Activated naive CD8-positive, alpha-beta T cell (primary cell): ENCODE data around the gene GPBP1L1.

Experiments used
- H3K27ac Mint-ChIP-seq: one replicate; pipeline ENCODE4 v1.8.0; 2021; ENCODE audit warnings: mixed read lengths
- H3K27me3 Mint-ChIP-seq: one replicate; pipeline ENCODE4 v1.8.0; 2021; ENCODE audit warnings: mixed read lengths
- H3K36me3 Mint-ChIP-seq: one replicate; pipeline ENCODE4 v1.8.0; 2021; ENCODE audit warnings: mixed read lengths
- H3K4me1 Mint-ChIP-seq: one replicate; pipeline ENCODE4 v1.8.0; 2021; ENCODE audit warnings: low read depth, mixed read lengths
- H3K4me3 Mint-ChIP-seq: one replicate; pipeline ENCODE4 v1.8.0; 2021; ENCODE audit warnings: mild to moderate bottlenecking, mixed read lengths
- H3K9me3 Mint-ChIP-seq: one replicate; pipeline ENCODE4 v1.8.0; 2021; ENCODE audit warnings: low read depth, mixed read lengths

GPBP1L1 gene

DNA sequence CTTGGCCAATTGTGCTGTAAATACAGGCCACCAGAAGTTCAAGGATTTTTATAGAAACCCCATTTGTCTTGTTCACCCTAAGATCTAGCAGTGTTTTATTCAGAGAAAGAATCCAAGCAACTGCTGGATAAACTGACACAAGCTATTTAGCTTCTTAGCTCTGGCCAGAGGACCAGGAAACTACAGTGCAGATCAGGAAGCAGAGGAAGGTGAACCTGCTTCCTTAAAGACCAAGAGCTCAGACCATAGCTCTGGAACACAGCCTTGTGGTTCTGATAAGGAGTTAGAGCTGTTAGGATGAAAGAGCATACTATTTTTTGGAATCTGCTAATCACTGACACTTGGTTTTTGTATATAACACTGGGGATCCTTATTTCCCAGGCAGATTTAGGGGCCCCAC is 57.3 kb downstream of the GPBP1L1 start:
- Mint-ChIP-seq H3K9me3 (no peaks in the 10 kb centered on the region), H3K4me3 (no peak overlapping the region), H3K27ac (peak overlapping the region; percentile 41), H3K27me3 (no peaks in the 10 kb centered on the region), H3K36me3 (peaks cover 4% of the 10 kb centered on the region), H3K4me1 (no peaks in the 10 kb centered on the region)

DNA sequence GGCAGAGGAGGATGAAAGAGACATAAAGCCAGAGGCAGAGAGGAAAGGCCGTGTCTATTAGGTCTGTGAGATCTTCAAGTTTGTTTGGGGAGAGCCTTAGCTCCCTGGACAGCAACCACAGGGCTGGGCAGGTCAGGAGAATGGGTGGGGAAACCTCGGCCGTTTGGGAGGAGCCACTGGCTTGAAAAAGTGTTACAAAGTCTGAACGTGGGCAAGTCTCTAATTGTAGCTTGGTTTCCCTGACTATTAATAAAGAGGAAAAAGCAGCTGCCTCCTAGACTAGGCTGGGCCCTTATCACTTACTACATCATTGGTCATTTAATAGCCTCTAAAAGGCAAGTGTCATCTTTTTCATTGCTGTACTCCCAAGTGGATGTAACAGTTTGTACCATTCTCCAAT is 62.4 kb downstream of the GPBP1L1 start, which contains the start of gene CCDC17:
Gene CCDC17 (minus strand): TSS at position 83 of the 400 bp plus-strand sequence. CDS start 145 bp downstream, outside the sequence.
- Mint-ChIP-seq H3K4me1 (peaks cover 5% of the 10 kb centered on the region), H3K4me3 (no peak within 1 kb of the TSS), H3K9me3 (no peaks in the 10 kb centered on the region), H3K27me3 (no peaks in the 10 kb centered on the region), H3K27ac (no peak within 1 kb of the TSS), H3K36me3 (peaks cover 4% of the 10 kb centered on the region)

DNA sequence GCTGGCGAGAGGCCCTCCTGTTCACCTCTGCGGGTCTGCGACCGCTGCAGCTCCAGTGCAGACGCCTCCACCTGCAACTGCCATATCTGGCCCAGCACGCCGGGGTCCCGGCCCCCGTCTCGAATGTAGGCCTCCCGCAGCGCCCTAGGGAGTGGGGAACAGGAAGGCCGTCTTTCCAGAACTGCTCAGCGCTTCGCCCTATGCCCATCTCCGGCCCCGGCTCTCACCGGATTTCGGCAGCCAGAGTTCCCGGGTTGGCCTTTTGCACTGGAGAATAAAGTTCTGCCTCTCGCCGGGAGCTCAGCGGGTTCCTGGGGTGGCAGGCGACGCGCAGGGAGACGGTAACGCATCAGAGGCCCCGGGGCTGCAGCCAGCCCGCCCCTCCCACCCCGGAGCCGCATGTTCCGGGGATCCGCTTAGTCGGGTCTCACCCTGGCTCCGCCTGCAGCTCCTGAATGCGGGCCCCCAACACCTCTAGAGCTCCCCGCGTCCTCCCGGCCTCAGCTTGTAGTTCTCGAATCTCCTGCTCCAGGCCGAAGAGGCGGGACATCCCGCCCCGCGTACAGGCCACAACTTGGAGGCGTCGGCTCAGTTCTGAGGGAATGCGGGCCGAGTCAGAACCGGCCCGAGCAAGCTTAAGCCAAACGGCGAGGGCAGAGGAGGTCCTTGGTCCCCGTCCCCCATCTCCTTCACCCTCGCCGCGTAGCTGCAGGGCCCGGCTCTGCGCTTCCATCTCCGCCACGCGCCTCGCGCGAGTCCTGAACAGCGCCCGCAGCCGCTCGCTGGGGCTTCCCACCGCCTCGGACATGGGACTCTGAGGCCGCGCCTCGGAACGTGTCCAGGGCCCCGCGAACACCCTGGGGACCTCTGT is 63.6 kb downstream of the GPBP1L1 start:
- H3K9me3 Mint-ChIP-seq: no peaks in the 10 kb centered on the region
- peaks cover 2% of the 10 kb centered on the region for H3K36me3 Mint-ChIP-seq
- H3K27me3 Mint-ChIP-seq: no peaks in the 10 kb centered on the region
- H3K4me3 Mint-ChIP-seq: no peak overlapping the region
- H3K27ac Mint-ChIP-seq: no peak overlapping the region
- peaks cover 5% of the 10 kb centered on the region for H3K4me1 Mint-ChIP-seq

DNA sequence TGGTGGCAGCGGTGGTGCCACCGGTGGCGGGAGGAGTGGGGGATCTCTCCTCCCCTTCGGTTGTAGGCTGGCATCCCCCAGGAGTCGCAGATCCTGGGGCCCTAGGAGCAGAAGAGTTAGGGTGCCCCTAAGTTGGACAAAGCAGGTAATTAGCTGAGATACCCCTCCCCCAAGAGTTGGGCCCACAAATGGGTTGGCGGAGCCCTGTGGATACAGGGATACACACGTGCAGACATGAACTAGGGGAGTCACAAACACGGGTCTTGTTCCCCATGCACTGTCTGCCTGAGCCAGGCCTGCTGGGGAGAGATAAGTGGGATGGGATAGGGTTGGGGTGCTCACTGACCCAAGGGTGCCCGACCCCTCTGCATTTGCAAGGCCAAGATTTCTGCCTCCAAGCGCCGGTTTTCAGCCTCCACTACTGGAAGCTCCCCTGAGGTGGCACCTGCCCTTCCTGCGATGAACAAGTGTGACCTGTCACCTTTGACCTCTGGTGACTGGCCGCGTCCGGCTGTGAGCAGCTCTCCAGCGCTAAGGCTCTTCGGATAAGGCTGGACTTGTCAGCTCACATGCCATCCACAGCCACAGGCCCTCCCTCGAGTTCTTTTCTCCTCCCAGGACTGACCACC is 64.3 kb downstream of the GPBP1L1 start:
- Mint-ChIP-seq H3K36me3 (peaks cover 2% of the 10 kb centered on the region), H3K9me3 (no peaks in the 10 kb centered on the region), H3K27me3 (no peaks in the 10 kb centered on the region), H3K27ac (no peak overlapping the region), H3K4me3 (no peak overlapping the region), H3K4me1 (peaks cover 5% of the 10 kb centered on the region)

DNA sequence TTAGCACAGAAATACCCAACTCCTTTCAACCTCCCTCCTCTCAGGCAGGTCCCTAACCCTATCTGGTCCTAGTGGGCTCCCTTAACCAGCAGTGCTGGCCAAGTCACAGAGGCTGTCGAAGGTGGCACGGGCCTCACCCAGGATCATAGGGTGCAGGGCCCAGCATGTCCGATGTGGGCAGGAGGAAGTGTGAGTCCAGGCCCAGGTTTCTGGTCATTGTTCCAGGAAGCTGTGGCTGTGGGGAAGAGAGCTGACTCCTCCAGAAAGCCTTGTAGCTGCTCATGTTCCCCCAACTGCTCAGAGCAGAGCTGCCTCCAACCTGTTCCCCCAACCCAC is 64.9 kb downstream of the GPBP1L1 start:
- H3K27ac Mint-ChIP-seq: no peak overlapping the region
- no peak overlapping the region for H3K4me3 Mint-ChIP-seq
- H3K36me3 Mint-ChIP-seq: peaks cover 2% of the 10 kb centered on the region
- no peaks in the 10 kb centered on the region for H3K27me3 Mint-ChIP-seq
- H3K4me1 Mint-ChIP-seq: peaks cover 5% of the 10 kb centered on the region
- H3K9me3 Mint-ChIP-seq: no peaks in the 10 kb centered on the region

DNA sequence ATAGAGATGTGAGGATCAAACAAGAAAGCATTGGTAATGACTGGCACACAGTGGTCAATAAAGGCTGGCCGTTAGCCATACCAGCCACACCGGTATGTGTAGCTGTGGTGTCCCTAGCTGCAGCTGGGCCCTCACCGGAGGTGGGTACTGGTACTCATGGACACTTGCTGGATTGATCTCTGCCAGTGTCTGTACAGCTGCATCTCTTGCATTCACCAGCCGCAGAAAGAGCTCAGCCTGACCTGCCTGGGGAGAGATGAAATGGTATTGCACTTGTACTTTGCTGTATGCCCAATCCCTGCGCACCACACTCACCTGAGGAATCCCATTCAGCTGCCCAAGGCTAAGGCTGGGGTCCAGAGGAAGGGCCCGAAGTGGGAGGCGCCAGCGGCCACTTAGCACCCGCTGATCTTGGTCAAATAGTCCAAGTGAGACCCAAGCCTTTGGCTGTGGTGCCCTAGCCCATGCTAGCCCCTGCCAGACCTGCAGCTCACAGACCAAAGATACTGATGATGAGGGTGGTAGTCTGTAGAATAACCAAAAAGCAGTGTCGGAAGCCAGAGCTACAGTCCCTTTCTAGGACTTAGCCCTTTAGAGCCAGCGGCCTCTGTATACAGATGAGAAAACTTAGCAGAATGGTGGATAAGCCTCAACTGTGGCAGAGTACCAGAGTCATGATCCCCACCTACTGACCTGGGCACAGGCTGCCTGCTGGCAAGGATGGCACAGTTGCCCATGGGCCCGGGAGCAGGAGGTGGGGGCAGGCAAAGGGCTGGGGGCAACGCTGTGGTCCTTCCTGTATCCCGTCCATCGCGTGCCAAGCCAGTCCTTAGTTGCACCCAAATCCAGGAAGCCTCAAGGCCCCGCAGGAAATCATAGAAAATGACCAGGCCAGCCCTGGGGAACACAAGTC is 65.5 kb downstream of the GPBP1L1 start:
- Mint-ChIP-seq H3K27ac (peak overlapping the region; percentile 42), H3K9me3 (no peaks in the 10 kb centered on the region), H3K36me3 (peaks cover 4% of the 10 kb centered on the region), H3K27me3 (no peaks in the 10 kb centered on the region), H3K4me3 (no peak overlapping the region), H3K4me1 (peaks cover 5% of the 10 kb centered on the region)

DNA sequence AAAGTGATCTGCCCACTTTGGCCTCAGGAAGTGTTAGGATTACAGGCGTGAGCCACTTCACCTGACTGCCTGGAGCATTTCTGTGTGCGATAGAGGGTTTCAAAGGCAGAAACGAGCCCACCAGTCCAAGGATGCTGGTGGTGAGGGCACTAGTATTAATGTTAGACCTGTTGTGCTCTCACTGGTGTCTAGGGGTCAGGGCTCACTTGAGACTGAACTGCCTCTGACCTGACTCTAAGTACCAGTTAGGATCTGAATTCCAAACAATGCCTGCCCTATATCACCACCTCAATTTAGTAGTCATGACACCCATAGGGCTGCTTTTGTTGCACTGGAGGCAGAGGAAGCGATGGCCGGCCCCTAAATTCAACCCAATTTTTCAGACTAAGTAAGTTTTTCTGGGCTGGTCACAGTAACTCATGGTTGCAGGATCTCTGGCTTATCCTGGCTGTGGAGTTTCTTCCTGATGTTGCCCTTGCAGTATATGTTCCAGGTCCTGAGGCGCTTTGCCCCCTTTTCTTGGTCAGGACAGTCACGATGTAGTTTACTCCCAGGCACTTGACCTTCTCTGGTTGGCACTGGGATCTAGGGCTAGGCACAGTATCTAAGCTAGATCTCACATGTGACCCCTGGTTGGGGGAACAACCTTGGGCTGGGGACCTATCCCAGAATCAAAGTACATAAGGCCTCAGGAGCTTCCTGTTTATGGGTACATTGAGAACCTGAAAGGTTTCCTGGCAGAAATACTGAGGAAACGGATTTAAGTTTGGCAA is 67.0 kb downstream of the GPBP1L1 start:
- no peaks in the 10 kb centered on the region for H3K9me3 Mint-ChIP-seq
- no peak overlapping the region for H3K4me3 Mint-ChIP-seq
- H3K27ac Mint-ChIP-seq: peak overlapping the region; percentile 34
- no peaks in the 10 kb centered on the region for H3K27me3 Mint-ChIP-seq
- H3K4me1 Mint-ChIP-seq: peaks cover 5% of the 10 kb centered on the region
- H3K36me3 Mint-ChIP-seq: peaks cover 7% of the 10 kb centered on the region

DNA sequence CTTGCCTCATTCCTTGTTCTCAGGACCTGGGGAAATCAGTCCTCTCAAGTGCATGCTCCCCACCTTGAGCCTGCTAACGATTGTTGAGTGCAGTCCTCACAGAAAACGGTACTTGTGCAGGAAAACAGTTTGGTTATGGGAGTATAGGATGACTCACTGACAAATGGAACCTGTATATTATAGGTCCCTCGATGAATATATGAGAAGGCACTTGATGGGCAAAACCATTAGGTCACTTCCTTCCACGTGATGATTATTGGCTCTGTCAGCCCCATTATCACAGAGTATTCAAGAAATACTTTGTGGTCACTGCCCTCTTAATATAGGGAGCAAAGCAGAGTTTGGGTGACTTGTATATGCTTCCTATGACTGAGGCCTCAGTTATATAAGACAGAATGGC is 68.7 kb downstream of the GPBP1L1 start:
- Mint-ChIP-seq H3K36me3 (peaks cover 7% of the 10 kb centered on the region), H3K27me3 (no peaks in the 10 kb centered on the region), H3K9me3 (no peaks in the 10 kb centered on the region), H3K27ac (no peak overlapping the region), H3K4me3 (no peak overlapping the region), H3K4me1 (peaks cover 5% of the 10 kb centered on the region)

DNA sequence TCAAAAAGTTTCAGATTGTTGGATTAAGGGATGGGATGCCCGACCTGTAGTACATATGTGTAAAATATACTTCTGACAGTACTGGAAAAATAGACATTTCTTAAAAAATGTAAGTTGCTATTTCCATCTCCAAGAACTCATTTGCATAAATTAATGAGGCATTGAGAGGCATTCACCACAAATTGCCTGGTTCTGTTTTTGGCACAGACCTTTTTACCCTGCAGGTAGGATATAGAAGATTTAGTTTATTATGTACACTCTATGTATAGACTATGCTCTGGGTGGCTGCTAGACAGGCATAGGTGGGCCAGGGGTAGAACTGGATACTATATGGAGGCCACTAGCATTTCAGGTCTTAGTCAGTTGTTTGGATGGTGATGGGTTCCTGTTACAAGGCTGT is 70.4 kb downstream of the GPBP1L1 start:
- peak overlapping the region; percentile 41 for H3K27ac Mint-ChIP-seq
- peaks cover 7% of the 10 kb centered on the region for H3K36me3 Mint-ChIP-seq

DNA sequence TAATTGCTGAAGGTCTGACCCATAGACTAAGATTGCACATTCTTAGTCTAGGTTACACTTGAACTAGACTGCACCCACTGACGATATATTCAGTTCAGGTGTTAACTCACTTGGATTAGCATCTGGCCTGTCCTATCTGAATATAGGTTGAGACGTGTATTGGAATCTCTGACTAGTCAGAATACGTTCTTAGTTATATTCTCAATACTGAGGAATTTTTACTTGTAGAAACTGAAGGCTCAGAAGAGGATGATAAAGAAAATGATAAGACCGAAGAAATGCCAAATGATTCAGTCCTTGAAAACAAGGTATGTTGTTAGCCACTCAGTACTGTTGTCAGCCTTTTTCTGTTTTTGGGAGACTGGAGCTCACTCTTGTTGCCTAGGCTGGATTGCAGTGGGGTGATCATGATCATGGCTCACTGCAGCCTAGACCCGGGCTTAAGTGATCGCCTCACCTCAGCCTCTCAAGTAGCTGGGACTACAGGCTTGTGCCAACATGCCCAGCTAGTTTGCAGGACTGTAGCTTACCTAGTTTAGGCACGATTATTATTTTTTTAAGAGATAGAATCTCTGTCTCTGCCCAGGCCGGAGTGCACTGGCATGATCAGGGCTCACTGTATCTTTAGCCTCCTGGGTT is 73.3 kb downstream of the GPBP1L1 start:
- H3K4me3 Mint-ChIP-seq: no peak overlapping the region
- peaks cover 16% of the 10 kb centered on the region for H3K36me3 Mint-ChIP-seq
- no peak overlapping the region for H3K27ac Mint-ChIP-seq
- H3K4me1 Mint-ChIP-seq: peaks cover 8% of the 10 kb centered on the region
- no peaks in the 10 kb centered on the region for H3K9me3 Mint-ChIP-seq
- H3K27me3 Mint-ChIP-seq: no peaks in the 10 kb centered on the region

More for the DNA sequence above, 70.4 kb downstream of the GPBP1L1 start:
- no peak overlapping the region for H3K4me3 Mint-ChIP-seq
- no peaks in the 10 kb centered on the region for H3K27me3 Mint-ChIP-seq
- no peaks in the 10 kb centered on the region for H3K9me3 Mint-ChIP-seq
- peaks cover 5% of the 10 kb centered on the region for H3K4me1 Mint-ChIP-seq

DNA sequence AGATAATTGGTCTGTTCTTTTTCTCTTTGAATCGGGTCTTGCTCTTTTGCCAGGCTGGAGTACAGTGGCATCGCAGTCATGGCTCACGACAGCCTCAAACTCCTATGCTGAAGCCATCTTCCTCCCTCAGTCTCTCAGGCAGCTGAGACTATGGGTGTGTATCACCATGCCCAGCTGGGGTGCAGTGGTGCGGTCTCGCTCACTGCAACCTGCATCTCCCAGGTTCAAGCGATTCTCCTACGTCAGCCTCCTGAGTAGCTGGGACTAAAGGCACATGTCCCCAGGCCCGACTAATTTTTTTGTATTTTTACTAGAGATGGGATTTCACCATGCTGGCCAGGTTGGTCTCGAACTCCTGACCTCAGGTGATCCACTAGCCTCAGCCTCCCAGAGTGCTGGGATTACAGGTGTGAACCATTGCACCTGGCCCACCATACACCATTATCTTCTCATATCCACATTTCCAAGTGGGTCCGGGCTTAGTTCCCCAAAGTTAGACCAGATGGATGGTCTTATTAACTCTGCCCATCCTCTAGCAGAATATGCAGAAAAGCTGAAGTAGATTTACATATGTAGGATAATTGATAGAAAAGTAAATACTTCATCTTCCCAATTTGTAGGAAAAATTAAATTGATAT is 75.6 kb downstream of the GPBP1L1 start:
- Mint-ChIP-seq H3K27ac (no peak overlapping the region), H3K36me3 (peaks cover 22% of the 10 kb centered on the region), H3K27me3 (no peaks in the 10 kb centered on the region)

DNA sequence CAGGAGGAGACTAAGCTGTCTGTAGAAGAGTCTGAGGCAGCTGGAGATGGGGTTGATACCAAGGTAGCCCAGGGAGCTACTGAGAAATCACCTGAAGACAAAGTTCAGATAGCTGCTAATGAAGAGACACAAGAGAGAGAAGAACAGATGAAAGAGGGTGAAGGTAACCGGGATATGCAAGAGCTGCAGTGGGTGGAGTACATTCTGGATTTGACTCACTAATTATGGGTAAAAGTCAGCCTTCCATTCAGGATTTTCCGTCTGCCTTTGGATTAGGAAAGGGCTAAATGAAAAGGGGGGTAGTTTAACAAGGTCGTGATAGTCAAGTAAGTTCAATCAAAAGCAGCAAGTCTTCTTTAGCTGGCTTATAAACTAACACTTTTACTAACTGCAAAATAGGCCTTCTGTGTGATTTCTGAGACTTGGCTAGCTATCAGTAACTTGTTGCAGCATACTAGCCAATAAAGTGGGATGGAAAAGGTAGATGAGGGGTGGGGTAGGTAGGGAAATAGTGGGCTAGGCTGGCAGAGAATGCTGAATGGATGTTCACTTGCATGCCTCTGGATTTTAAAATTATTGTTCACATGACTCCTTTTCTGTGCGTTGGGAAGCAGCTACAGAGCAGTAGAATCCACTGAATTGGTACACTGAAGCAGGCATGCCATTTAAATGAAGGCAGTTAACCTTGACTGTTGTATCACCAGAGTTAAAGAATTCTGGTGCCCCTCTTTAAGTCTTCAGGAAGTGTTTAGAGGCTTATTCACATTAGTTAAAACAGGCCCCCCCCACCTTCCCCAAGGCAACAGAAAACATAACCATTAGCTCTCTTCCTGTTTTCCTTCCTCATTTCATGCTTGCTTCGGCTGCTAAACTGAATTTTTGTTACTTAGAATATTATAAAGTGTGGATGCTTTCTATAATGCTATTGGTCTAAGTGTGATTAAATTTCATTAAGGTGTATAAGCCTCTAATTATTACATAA is 77.9 kb downstream of the GPBP1L1 start:
- no peak overlapping the region for H3K4me3 Mint-ChIP-seq
- no peaks in the 10 kb centered on the region for H3K9me3 Mint-ChIP-seq
- no peaks in the 10 kb centered on the region for H3K27me3 Mint-ChIP-seq
- H3K4me1 Mint-ChIP-seq: peaks cover 26% of the 10 kb centered on the region
- H3K36me3 Mint-ChIP-seq: peaks cover 19% of the 10 kb centered on the region
- peak overlapping the region; percentile 64 for H3K27ac Mint-ChIP-seq

More for the DNA sequence above, 75.6 kb downstream of the GPBP1L1 start:
- H3K9me3 Mint-ChIP-seq: no peaks in the 10 kb centered on the region
- no peak overlapping the region for H3K4me3 Mint-ChIP-seq
- H3K4me1 Mint-ChIP-seq: peaks cover 26% of the 10 kb centered on the region
